NCI-H1930 (cell line): ENCODE measurements around the gene INPP5A.
"Not testable (repeated sequence)": the region's sequence is repeated elsewhere in the genome, so short reads cannot be mapped to it uniquely, and the experiment has no call there.

Source experiments
- DNase-seq, 2 experiments: peaks; one replicate each; lab custom pipeline; 2025; lab: John Stamatoyannopoulos, UW

INPP5A gene

GRCh38 chr10:132825783-132826523, 288.4 kb downstream of the INPP5A start:
- not testable (repeated sequence) for DNase-seq

GRCh38 chr10:132826524-132827422, 289.2 kb downstream of the INPP5A start:
- DNase-seq = no peak

GRCh38 chr10:132827423-132827789, 289.8 kb downstream of the INPP5A start:
- no peak for DNase-seq

- no peak for DNase-seq
Observed at GRCh38 chr10:132827861-132828539, 290.4 kb downstream of the INPP5A start.

- no peak for DNase-seq
Observed at GRCh38 chr10:132828681-132829080, 291.1 kb downstream of the INPP5A start.

GRCh38 chr10:132829403-132829802, 291.8 kb downstream of the INPP5A start:
- no peak for DNase-seq

GRCh38 chr10:132832186-132832969, 294.8 kb downstream of the INPP5A start:
- DNase-seq = no peak
